Measurements from ENCODE around the gene ANAPC7.

- TF ChIP-seq CTCF (IDR thresholded peaks at IDR 0.05) (no peak), POLR2A (IDR thresholded peaks at IDR 0.05) (no peak)
Measured at GRCh38 chr12:110361216-110361615, 42.3 kb downstream of the ANAPC7 start.

Data from body of pancreas (tissue), 4 donors.